NCI-H1092 treated with DMSO at 0.1 percent for 48 hours (cell line): ENCODE data around the gene PRXL2C.

Experiments used
- DNase-seq: peaks from one replicate; lab custom pipeline; 2025; lab: John Stamatoyannopoulos, UW

Gene PRXL2C

GRCh38 chr9:96612105-96612965 lies 42.8 kb downstream of the PRXL2C start:
- DNase-seq = peak; percentile 70

- no peak for DNase-seq
These were observed 43.8 kb downstream of the PRXL2C start for GRCh38 chr9:96611302-96611701.

GRCh38 chr9:96609732-96610131 lies 45.4 kb downstream of the PRXL2C start:
- DNase-seq = no peak

GRCh38 chr9:96607971-96608370 lies 47.1 kb downstream of the PRXL2C start:
- no peak for DNase-seq

GRCh38 chr9:96605328-96605727 lies 49.8 kb downstream of the PRXL2C start:
- DNase-seq = no peak

- DNase-seq = no peak
These were observed 51.2 kb downstream of the PRXL2C start for GRCh38 chr9:96604004-96604319.

- DNase-seq = no peak
These were observed 51.7 kb downstream of the PRXL2C start for GRCh38 chr9:96603305-96604003.

- no peak for DNase-seq
These were observed 55.8 kb downstream of the PRXL2C start for GRCh38 chr9:96599298-96599697.

- DNase-seq = no peak
These were observed 58.5 kb downstream of the PRXL2C start for GRCh38 chr9:96596601-96597111.
